ENCODE data around the gene CCDC201. TPM values are rescaled to one million over a fixed set of nuclear protein-coding genes. Genes with fewer than 3 reads are reported as not detected.

The CCDC201 gene
- total RNA-seq, 1 experiment from 2014 or later, result not detected

GRCh38 chr7:45909561-45909960 is 36.7 kb upstream of the CCDC201 start:
- Histone ChIP-seq H2BK12ac (ENCODE audit: insufficient read length, low read depth, low read length) (no peak overlapping the region), H2BK15ac (ENCODE audit: low read depth, low read length) (no peak overlapping the region), H3K79me2 (ENCODE audit: insufficient read depth, low read length) (no peaks in the 10 kb centered on the region), H2BK5ac (ENCODE audit: insufficient read length, low read length) (no peak overlapping the region), H2AK5ac (ENCODE audit: insufficient read length, low read length) (no peak overlapping the region), H4K91ac (ENCODE audit: insufficient read length, low read depth, low read length) (no peak overlapping the region), H3K9ac (ENCODE audit: extremely low read depth, insufficient read length, low read length) (no peak overlapping the region), H4K5ac (ENCODE audit: insufficient read length, low read depth, low read length) (no peak overlapping the region), H4K8ac (replicated peaks; ENCODE audit: insufficient read length, low read depth, low read length) (no peak overlapping the region), H3T11ph (ENCODE audit: low read length) (no peak overlapping the region), H3K27ac (ENCODE audit: insufficient read length, low read depth, low read length) (no peak overlapping the region), H3K4me2 (ENCODE audit: insufficient read depth, insufficient read length, low read length) (no peak overlapping the region), H3K14ac (ENCODE audit: insufficient read depth, low read length) (no peak overlapping the region), H3K23ac (ENCODE audit: insufficient read length, low read depth, low read length) (no peak overlapping the region), H2AFZ (ENCODE audit: low read length) (no peak overlapping the region), H3K27me3 (ENCODE audit: insufficient read depth, low read length) (no peaks in the 10 kb centered on the region), H3K9me3 (ENCODE audit: control insufficient read depth, low read depth, low read length) (no peaks in the 10 kb centered on the region), H4K20me1 (ENCODE audit: control insufficient read depth, insufficient read depth, insufficient read length) (no peaks in the 10 kb centered on the region), H3K23me2 (ENCODE audit: insufficient read length, low read depth, low read length, poor library complexity, severe bottlenecking) (no peaks in the 10 kb centered on the region), H2BK20ac (ENCODE audit: low read depth, low read length, poor library complexity, severe bottlenecking) (no peak overlapping the region), H3K79me1 (ENCODE audit: insufficient read depth, low read depth, low read length, poor library complexity, severe bottlenecking) (no peaks in the 10 kb centered on the region), H3K4me1 (ENCODE audit: insufficient read depth, low read length) (no peaks in the 10 kb centered on the region), H2BK120ac (ENCODE audit: low read depth, low read length, poor library complexity, severe bottlenecking) (no peak overlapping the region), H3K56ac (ENCODE audit: insufficient read length, low read depth, low read length) (no peak overlapping the region), H3K18ac (ENCODE audit: insufficient read length, low read depth, low read length) (no peak overlapping the region), H3K4ac (ENCODE audit: low read depth, low read length) (no peak overlapping the region)
- Mint-ChIP-seq H3K9me3 (peaks cover 0 to 2% of the 10 kb centered on the region in 2 experiments; a peak in 1 of 5 replicates), H3K27me3 (ENCODE audit: low read depth) (peaks cover 29% of the 10 kb centered on the region), H3K36me3 (ENCODE audit: insufficient read depth in 1 of 3, low read depth in 3 of 3) (peaks cover 0 to 7% (median 0%) of the 10 kb centered on the region in 3 experiments; a peak in 2 of 7 replicates), H3K4me3 (no peak overlapping the region), H3K4me1 (peaks cover 3% of the 10 kb centered on the region in 2 experiments; a peak in 3 of 4 replicates), H3K27ac (no peak overlapping the region)
- no peak for DNase-seq
- no peak for TF ChIP-seq CTCF (conservative IDR thresholded peaks at IDR 0.05)

Data from H9 (cell line).